Measurements from ENCODE around the gene TAF1B.
A peak's percentile ranks its signal among the peaks of the same experiment; 100 is the strongest.

Gene TAF1B

DNA sequence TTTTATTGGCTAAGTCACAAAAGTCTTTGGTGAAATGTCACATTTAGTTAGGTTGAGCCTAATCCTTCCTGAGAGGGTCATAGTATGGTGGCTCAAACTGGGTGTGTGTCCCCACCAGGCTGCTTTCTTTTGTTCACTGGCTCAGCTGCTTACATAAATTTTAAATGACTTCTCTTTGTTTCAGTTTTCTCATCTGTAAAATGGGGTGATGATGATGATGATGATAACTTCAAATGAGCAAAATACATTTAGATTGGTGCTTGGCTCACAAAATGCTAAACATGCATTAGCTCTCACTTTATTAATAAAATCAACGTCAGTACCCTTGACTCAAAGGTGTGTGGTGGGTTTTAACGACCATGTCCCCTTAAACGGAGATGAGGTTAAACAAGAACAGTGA is 7.2 kb upstream of the TAF1B start:
- H3K9me3 ChIP-seq = no peaks in the 10 kb centered on the region
- TF ChIP-seq, protein P1, sequence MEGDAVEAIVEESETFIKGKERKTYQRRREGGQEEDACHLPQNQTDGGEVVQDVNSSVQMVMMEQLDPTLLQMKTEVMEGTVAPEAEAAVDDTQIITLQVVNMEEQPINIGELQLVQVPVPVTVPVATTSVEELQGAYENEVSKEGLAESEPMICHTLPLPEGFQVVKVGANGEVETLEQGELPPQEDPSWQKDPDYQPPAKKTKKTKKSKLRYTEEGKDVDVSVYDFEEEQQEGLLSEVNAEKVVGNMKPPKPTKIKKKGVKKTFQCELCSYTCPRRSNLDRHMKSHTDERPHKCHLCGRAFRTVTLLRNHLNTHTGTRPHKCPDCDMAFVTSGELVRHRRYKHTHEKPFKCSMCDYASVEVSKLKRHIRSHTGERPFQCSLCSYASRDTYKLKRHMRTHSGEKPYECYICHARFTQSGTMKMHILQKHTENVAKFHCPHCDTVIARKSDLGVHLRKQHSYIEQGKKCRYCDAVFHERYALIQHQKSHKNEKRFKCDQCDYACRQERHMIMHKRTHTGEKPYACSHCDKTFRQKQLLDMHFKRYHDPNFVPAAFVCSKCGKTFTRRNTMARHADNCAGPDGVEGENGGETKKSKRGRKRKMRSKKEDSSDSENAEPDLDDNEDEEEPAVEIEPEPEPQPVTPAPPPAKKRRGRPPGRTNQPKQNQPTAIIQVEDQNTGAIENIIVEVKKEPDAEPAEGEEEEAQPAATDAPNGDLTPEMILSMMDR (IDR thresholded peaks at IDR 0.05; ENCODE audit: low read depth, low read length) = no peak
- H3K36me3 ChIP-seq = no peaks in the 10 kb centered on the region
- DNase-seq = no peak
- H3K4me3 ChIP-seq (ENCODE audit: low read depth, low read length) = no peak overlapping the region
- no peaks in the 10 kb centered on the region for H3K4me1 ChIP-seq
- H3K27me3 ChIP-seq = no peaks in the 10 kb centered on the region

DNA sequence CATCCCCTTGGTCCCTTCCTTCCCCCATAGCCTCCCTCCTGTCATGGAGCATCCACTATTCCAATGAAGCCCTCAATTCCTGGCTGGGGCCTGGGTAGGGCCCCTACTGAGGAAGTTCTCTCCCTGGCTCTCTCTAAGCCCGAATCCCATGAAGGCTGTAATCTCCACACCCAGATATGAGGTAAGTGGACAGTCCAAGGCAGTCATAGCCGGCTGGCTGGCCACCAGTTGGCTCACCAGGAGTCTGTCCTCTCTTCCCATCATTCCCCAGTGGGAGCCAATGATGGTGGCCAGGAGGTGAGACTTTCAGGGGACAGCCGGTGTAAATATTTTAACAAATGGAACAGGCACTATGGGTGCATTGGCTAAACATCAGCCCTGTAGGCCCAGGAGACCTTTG is 6.8 kb upstream of the TAF1B start:
- H3K36me3 ChIP-seq = no peaks in the 10 kb centered on the region
- no peaks in the 10 kb centered on the region for H3K27me3 ChIP-seq
- no peak for DNase-seq
- TF ChIP-seq, protein P1 (IDR thresholded peaks at IDR 0.05; ENCODE audit: low read depth, low read length) = no peak
- no peak overlapping the region for H3K4me3 ChIP-seq (ENCODE audit: low read depth, low read length)
- H3K4me1 ChIP-seq = no peaks in the 10 kb centered on the region
- H3K9me3 ChIP-seq = no peaks in the 10 kb centered on the region

DNA sequence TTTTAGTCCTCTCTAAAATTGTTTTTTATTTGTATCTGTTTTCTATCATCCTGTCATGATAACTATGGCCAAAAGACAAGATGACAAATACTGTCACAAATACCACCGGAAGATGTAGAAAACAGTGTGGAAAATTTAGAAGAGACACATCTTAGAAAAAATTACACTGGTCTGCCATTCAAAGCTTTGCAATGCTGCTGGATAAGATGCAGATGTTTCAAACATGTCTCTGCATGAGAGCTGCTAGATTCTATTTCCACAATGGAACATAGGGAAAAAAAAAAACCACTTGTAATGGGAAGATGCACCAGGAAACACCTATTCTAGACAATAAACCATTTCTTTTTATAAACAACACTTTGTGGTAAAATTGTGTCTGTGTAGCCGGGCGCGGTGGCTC is 5.8 kb upstream of the TAF1B start:
- no peak for DNase-seq
- Histone ChIP-seq H3K27me3 (no peaks in the 10 kb centered on the region), H3K4me1 (no peaks in the 10 kb centered on the region), H3K36me3 (no peaks in the 10 kb centered on the region), H3K9me3 (no peaks in the 10 kb centered on the region), H3K4me3 (ENCODE audit: low read depth, low read length) (no peak overlapping the region)
- TF ChIP-seq, protein P1 (IDR thresholded peaks at IDR 0.05; ENCODE audit: low read depth, low read length) = no peak

DNA sequence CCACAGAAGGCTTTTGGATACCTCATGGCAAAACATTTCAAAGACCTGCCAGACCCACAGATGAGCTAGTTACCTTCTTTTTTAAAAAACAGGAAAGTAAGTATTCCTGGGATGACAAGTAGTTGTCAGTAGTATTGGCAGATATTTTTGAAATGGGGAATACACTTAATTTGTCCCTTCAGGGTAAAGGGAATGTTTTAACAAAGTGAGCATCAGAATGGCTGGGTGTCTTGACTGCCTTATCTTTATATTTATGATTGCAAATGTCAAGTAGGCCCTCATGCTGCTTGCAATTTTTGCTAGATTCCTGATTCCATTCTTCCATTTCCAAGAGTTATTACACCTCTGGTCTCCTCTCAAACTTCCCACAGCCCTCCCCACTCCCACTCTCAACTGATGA is 4.9 kb upstream of the TAF1B start:
- TF ChIP-seq, protein P1 (IDR thresholded peaks at IDR 0.05; ENCODE audit: low read depth, low read length) = no peak
- H3K4me1 ChIP-seq = no peaks in the 10 kb centered on the region
- no peak for DNase-seq
- H3K9me3 ChIP-seq = no peaks in the 10 kb centered on the region
- H3K36me3 ChIP-seq = no peaks in the 10 kb centered on the region
- H3K27me3 ChIP-seq = no peaks in the 10 kb centered on the region
- no peak overlapping the region for H3K4me3 ChIP-seq (ENCODE audit: low read depth, low read length)

DNA sequence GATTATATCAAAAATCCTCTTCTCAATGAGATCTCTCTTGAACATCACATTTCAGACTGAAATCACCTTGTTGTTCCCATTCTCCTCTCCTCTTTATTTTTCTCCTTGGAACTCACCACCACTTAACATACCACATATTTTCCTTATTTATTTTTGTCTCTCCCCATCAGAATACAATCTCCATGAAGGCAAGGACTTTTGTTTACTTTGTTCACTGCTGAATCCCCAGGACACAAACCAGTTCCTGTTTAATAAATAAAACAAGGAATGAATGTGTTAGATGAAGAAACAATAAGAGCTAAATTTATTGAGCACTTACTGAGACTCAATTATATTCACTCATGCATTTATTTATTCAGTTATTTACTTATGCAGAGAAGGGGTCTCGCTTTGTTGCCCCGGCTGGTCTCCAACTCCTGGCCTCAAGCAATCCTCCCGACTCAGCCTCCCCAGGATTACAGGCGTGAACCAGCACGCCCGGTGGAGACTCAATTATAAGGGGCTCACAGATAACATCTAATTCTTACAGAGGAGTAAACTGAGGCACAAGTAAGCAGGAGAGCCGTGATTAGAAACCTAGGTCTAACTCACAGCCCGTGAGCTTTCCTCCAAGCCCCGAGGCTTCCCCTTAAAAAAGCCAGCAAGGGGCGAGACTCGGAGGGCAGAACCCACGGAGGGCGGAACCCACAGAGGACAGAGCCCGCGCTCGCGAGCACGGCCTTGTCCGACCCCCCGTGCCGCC is 616 bp upstream of the TAF1B start:
- no peak for DNase-seq
- peaks cover 24% of the 10 kb centered on the region for H3K36me3 ChIP-seq
- peak overlapping the region; percentile 85 for H3K4me3 ChIP-seq (ENCODE audit: low read depth, low read length)
- no peaks in the 10 kb centered on the region for H3K27me3 ChIP-seq
- TF ChIP-seq, protein P1 (IDR thresholded peaks at IDR 0.05; ENCODE audit: low read depth, low read length) = no peak
- H3K9me3 ChIP-seq = no peaks in the 10 kb centered on the region
- H3K4me1 ChIP-seq = no peaks in the 10 kb centered on the region

DNA sequence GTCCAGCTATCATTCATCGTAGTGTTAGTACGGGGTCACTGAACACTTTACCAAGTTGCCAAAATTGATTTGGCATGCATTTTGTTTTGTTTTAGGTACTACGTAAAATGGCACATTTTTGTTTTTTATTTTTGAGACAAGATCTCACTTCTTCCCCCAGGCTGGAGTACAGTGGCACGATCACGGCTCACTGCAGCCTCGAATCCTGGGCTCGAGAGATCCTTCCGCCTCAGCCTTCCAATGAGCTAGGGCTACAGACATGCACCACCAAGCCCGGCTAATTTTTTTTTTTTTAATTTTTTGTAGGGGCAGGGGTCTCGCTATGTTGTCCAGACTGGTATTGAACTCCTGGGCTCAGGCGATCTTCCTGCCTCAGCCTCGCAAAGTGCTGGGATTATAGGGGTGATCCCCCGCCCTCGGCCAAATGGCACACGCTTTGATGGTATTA is 786 bp downstream of the TAF1B start:
- Histone ChIP-seq H3K4me1 (no peaks in the 10 kb centered on the region), H3K9me3 (no peaks in the 10 kb centered on the region), H3K4me3 (ENCODE audit: low read depth, low read length) (peak overlapping the region; percentile 85), H3K36me3 (peaks cover 31% of the 10 kb centered on the region), H3K27me3 (no peaks in the 10 kb centered on the region)
- TF ChIP-seq, protein P1 (IDR thresholded peaks at IDR 0.05; ENCODE audit: low read depth, low read length) = no peak
- DNase-seq = no peak

Data from BE2C (cell line).